ENCODE measurements around the gene ATOH8. TPM values are rescaled to one million over a fixed set of nuclear protein-coding genes. Genes with fewer than 3 reads are reported as not detected.

ATOH8 gene
- polyA plus RNA-seq, 3 donors: 13.0 to 17.6 (median 15.6) TPM

DNA sequence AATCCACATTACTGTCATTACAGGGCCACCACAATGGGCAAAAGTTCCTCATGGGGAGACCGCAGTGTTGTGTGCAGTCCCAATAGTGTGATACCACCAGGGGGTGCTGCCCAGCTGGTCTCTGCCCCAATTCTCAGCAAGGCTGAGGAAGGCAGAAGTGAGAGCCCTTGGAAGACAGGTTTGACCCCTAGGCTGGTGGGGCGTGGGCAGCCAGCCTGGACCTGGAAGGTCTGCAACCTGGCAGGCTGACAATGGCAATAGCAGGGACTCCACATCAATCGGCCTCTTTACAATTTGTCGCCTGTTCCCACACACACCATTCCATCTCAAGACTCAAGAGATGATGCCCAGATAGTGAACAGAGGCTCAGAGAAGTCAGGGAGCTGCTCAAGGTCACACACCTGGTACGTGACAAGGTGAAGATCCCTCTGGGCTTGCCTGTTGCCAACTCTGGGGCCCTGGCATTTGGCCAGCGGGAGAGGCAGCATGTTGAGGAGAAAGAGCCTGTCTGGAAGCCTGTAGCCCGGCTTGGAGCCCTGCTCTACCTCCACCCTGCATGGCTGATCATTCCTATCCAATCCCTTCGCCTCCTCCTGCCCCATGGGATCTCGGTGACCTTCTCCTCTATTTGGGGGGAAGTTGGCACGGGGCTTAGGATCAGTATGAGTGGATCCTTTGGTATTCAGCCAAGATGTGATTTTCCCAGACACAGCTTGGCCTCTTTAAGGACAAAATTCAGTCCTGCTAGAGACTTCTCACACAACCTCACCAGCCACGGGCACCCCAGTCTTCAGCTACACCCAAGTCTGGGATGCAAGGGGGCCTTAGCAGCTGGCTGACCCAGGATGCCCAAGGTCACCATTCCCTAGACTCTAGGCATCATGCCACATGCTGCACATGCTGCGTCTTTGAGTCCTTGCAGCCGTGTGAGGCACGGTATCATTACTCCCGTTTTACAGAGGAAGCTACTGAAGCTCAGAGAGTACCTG, 2.9 kb upstream of the ATOH8 start:
- no peak for DNase-seq

DNA sequence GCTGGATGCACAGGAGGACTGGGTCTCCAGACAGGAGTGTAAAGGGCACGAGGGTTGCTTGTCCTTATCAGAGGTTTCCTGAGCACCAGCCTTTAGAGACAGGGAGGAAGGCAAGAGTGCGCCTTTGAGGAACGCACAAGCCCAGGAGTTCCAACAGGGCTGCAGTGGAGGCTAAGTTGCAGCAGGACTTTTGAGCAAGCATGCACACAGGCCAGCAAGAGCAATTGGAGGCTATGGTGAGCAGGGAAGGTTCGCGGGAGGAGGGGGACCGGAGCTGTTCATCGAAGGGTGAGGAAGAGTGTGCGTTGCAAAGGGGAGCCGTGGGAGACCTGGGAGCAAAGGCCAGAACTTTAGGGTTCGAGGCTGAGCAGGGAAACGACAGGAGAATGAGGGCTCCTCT, 2.2 kb upstream of the ATOH8 start:
- no peak for DNase-seq

DNA sequence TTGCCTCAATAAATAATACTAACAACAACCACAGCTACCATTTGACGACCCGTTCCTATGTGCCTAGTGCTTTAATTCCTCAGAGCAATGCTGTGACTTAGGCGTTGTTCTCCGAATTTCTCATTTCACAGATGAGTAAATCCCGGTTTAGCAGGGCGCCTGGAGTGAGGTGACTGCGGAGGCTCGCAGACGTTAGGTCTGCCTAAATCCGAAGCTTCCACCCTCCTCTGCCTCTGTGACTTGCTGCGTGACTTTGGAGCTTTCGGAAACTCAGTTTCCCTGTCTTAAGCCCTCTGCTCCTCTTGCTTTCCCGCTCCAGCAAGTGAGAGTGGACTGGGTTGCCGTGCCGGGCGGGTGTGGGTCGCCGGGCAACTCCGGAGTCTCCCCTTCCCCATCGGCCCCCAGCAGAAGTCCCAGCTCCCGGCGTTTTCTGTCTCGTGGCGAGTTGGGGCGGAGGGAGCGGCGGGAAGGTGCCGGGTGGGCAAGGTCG, 711 bp upstream of the ATOH8 start:
- no peak for DNase-seq

DNA sequence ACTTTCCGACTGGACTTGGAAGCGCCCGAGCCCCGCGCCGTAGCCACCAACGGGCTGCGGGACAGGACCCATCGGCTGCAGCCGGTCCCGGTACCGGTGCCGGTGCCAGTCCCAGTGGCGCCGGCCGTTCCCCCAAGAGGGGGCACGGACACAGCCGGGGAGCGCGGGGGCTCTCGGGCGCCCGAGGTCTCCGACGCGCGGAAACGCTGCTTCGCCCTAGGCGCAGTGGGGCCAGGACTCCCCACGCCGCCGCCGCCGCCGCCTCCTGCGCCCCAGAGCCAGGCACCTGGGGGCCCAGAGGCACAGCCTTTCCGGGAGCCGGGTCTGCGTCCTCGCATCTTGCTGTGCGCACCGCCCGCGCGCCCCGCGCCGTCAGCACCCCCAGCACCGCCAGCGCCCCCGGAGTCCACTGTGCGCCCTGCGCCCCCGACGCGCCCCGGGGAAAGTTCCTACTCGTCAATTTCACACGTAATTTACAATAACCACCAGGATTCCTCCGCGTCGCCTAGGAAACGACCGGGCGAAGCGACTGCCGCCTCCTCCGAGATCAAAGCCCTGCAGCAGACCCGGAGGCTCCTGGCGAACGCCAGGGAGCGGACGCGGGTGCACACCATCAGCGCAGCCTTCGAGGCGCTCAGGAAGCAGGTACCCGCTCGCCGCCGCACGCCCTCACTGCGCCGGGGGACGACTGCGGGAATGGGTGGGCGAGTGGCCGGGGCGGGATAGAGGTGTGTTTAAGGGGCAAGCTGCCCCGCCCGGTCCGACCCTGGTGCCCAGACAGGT, 713 bp downstream of the ATOH8 start:
- no peak for DNase-seq

DNA sequence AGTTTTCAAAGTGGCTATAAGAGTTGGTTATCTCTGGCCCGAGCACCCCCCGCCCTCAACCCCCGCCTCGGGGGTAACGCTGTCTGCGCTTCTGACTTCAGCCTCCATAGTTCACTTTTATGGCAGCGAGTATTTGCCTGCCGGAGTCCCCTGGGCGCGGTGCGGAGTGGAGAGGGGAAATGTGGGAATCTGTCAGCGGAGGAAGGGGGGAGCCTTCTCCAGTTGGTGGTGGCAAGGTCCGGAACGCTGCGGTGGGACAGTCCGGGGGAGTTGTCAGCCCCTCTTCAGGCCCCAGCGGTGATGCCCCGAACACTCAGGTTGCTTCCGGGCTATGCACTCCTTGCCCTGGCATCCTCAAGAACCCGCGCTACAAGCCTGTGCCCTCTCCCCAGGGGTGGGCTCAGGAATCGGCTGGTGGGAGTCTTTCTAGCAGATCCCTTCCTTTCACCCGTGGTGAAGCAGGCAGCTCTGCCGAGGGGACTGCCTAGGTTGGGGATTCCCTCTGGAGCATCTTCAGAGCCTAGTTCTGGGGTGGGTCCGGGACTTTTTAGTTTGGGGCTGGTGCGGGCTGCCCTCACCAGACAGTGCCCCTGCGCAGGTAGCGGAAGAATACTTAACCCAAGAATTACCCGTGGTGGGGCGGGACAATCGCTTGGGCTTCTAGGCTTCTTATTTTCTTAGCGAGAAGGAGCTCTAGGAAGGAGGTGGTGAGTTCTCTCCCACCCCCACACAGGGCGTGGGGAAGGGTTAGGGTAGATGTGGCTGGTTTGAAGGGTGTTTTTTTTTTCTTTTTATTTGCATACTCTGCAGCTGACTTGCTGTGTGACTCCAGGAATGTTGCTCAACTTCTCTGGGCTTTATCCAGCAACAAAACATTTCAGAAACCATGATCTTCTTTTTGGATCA, 1.6 kb downstream of the ATOH8 start:
- no peak for DNase-seq

DNA sequence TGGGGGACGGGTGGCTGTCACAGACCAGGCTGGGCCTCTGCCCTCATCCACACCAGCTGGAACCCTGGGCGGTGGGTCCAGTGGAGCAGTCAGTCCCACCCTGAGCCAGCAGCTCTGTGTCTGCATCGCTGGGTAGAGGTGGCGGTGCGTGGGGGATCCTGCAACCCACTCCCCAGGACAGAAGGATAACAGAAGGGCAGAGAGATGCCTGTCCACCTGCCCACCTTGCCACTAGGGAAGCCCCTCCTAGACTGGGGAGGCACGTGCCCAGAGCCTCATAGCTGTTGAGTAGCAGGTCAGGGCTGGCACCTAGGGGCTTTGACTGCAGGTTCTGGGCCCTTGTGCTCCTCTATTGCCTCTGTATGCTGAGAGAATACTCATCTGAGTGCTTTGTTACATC, 2.4 kb downstream of the ATOH8 start:
- DNase-seq: no peak

DNA sequence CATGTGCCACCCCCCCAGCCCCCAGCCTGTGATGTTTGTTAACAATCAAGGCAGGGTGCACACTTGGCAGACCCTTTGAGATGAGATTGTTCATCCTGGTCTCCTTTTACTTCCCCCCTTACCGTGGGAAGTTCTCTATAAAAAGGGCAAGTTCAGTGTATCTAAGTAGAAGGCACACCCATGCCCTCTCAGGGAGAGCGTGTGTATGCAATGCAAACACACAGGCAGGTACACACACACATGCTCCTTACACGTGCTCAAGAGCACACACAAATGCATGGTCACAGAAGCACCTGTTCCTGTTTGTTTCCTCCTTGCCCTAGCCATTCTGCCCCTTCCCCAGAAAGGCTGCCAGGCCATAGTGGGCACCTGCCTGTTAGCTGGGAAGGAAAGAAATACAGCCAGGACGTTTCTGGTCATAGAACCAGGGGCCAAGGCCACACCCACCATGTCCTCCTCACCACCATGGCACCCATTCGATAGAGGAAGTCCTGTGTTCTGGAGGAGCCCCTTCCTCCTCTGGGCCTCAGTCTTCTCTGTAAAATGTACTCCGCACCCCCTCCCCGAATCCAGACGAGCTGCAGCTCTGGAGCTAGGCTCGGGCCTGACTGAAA, 3.1 kb downstream of the ATOH8 start:
- DNase-seq: no peak

DNA sequence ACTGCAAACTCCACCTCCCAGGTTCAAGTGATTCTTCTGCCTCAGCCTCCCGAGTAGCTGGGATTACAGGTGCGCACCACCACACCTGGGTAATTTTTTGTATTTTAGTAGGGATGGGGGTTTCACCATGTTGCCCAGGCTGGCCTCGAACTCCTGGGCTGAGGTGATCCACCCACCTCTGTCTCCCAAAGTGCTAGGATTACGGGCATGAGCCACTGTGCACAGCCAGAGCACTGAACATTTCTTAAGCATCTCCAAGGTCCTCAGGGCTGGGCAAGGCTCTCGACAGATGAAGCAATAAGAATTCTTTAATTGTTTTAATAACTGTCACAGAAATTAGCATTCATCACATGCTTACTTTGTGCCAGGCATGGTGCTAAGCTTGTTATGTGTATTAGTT, 4.1 kb downstream of the ATOH8 start:
- no peak for DNase-seq

DNA sequence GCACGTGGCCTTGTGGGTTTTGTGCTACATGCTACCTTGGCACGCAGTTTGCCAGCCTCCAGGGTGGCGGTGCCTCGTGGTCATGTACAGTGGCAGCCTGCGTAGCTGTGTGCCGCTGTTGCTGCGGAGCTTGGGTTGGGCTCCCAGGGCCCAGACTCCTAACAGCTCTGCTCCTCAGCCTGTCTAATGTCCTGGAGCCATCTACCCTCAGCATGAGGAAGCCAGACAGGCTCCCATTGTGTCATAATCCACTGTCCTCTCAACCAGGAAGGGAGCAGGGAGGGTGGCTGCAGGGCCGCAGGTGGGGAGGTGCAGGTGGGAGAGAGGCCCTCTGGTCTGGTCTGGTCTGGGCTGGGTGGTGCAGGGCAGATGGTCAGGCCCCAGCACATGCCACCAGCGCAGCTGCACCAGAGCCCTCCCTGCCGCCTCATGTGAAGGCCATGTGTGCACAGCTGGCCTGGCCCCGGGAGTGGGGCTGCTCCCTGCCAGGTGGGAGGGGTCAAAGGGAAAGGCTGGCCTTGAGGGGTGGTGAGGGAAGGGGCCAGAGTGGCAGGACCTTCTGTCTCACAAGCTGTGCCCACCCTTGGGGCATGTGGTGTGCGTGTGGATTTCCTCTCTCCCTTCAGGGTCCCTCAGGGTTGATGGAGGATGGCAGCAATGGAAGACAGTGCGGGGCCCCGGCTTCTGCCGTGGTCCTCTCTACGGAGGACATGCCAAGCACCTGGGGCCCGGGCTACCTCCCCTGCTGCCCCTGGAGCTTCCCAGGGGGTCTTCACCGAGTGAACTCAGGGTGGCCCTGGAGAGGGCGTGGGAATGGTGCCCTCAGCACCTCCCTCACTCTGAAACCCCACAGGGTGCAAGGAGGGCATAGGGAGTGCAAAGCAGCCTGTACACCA, 4.8 kb downstream of the ATOH8 start:
- no peak for DNase-seq

DNA sequence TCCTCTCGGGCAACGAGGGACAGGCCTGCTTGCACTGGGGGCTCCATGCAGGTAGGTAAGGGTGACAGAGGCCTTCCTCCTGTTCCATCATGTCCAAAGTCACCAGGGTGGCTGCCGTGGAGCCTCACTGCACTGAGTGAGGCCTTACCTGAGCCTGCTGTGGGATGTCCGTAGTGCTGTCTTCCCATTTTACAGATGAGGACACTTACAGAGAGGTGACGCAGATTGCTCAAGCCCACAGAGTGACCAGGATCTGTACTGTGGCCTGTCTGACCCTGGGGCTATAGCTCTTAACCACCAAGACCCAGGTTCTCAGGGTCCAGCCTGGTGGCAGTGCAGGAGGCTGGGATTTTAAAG, 5.4 kb downstream of the ATOH8 start:
- DNase-seq: no peak

DNA sequence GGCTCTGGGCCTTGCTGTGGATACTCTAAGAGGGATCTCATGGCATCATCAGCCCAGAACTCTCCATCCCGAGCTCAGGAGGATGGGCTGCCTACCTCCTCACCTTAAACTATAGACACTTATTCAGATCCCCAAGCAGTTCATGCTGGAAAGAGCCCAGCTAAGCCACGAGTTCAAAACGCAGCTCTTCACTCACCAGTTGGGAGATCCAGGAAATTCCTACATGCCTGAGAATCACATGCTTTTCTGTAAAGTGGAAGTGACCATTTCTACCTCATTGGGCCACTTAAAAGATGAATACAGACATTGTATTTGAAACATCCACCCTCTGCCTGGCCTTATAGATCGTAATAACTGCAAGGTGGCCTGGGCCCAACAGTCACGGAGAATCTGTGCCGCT, 6.6 kb downstream of the ATOH8 start:
- no peak for DNase-seq

DNA sequence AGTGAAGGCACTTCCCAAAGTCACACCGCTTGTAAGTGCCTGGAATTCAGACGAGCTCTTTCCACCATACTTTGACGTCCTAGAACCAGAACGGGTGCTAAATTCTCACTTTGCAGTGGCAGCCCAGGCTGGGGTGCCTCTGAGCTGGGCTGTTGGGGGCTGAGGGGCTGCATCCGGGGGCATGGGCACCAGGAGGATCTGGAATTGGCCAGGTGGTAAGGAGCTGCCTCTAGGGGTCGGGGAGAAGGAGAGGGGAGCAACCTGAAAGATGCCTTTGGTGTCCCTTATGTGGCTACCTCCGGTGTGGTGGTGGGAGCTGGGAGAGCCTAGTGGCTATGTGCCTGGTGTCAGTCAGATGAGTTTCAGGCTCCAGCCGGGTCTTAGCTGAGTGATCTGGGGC, 7.1 kb downstream of the ATOH8 start:
- DNase-seq: no peak

DNA sequence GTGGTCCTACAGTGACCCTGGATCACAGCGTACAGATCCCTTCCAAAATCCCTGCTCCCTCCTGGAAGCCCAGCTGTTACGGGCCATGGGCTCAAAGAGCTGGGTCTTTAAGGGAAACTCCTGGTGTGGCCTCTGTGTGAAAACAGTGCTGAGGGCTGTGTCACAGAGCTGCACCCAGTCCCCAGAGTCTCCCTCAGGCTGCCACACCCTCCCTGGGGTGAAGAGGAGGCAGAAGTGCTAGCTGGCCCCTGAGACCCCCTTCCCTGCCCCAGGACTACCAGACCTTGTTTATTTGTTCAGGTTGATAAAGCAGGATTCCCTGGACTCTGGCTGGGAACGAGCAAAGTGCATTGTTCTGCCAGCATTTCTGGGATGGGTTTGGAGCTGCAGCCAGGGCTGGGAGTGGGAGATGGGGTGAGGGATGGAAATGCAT, 7.7 kb downstream of the ATOH8 start:
- DNase-seq: no peak

DNA sequence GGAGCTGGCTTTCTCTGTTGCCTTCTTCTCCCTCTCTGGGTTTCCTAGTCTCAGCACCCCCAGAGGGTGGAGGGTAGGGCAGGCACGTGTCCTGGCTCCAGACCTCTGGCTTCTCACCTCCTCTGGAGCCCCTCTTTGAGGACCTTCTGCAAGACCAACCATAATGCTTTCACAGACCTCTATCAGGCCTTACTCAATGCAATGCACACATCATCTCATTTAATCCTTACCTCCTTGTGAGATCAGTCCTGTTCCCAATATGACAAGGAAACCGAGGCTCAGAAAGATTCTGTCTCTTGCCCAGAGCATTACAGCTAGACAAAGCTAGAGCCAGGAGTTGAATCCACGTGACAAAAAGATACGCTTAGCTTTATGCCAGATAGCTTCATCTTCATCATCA, 8.2 kb downstream of the ATOH8 start:
- DNase-seq: no peak

DNA sequence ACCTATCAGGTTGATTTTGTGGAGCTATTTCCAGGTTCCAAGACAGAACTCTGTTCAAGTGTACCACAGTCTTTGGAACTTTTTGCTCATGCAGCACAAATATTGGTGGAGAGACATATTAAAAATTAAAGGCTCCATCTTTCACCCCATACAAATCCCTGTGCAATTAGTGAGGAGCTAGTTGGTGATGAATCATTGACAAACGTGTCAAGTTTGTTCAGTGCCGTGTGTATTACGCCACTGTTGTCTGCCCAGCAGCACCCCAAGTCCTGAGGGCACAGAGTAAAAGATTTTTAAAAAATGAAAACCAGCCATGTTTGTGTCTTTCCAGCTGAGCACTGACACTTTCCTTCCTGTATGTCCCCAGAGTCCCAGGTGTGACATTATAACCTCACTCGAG, 9.3 kb downstream of the ATOH8 start:
- DNase-seq: no peak

DNA sequence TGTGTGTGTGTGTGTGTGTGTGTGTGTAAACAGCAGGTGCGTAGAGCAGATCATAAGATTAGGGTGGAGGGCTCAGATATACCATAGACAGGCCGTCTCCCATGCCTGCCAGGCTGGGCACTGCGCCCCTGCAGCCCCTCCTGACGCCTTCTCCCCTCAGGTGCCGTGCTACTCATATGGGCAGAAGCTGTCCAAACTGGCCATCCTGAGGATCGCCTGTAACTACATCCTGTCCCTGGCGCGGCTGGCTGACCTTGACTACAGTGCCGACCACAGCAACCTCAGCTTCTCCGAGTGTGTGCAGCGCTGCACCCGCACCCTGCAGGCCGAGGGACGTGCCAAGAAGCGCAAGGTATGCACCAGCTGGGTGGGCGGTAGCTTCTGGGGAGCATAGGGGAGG, 10.0 kb downstream of the ATOH8 start:
- no peak for DNase-seq

DNA sequence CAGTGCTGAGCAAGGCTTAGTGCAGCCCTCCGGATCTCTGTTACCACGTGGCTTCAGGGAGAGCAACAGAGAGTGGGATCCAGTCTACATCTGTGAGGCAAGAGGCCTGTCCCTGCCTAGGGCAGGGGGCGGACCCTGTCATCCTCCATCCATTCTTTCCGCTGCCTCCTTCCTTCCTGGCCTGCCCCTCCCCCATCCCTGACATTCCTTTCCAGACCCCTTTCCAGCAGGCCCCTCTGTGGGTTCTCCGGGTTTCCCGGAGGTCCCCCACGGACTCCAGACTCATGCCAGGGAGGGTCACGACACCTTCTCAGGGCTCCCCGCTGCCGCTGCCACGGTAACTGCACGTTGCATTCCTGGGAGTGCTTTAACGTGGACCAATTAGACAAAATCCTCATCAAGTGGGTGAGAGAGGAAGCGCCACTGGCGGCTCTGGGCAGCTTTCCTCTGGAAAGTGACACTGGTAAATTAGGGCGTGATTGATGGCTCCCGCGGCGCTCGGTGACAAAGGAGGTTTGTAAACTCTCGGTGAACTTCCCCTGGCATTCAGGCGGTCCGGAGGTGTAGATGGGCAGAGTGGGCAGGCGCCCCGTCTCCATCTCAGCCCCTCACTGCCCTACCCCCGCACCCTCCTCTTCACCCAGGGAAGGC, 11.4 kb downstream of the ATOH8 start:
- DNase-seq: no peak

DNA sequence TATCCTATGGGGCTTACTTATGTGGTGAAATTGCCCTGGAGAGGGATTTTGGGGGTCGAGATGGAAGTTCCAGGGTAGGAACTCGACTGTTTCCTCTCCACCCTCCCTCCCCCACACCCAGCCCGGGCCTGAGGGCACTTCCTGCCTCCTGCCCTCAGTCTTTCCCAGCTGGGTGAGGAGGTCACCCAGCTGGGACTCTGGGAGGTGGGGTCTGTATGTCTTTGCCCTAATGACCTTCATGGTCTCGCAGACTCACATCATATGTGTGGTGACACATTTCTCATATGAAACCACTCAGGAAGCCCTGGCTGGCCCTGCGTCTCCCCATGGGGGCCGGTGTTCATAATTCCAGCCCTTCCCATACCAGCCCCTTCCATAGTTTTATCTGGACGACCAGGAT, 12.4 kb downstream of the ATOH8 start:
- DNase-seq: no peak

DNA sequence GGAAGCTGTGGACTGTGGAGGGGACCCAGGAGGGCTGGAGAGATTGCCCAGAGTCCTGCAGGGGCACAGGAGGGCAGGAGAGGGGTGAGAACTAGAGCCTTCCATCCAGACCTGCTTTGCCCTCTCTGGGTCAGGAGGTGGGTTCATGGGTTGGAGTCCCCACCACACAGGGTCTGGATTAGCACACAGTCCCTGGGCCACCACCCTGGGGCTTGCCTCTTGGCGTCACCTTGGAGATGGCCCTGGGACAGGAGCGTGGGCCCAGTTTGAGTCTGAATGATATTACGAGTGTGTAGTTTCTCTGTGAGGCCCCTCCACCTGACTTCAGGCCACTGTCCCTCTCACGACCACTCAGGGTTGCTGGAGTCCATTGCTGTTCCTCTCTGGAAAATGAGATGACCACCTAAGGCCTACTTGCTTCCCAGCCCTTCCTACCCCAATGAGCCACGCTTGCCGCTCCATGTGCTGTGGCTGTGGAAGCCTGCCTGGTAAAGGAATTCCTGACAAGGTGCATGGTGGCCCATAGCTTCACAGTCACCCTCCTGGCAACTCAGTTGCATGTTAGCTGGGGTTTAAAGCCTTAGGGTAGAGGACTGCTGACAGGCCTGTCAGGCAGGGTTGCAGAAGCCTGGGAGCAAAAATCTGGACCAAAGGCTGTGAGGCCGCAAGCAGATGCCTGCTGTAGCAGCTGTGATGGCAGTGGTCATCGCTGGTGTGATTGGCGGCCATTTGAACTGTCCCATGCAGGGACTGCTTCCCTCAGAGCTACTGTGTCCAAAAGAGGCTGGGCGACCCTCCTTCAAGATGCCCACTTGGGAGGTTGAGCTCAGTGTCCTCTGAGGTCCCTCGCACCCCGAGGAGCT, 14.2 kb downstream of the ATOH8 start:
- no peak for DNase-seq
